NCI-H510A treated with DMSO at 0.1 percent for 48 hours (cell line): ENCODE results near the gene FZD1.

ENCODE experiments used
- DNase-seq: peaks from one replicate; lab custom pipeline; 2025; lab: John Stamatoyannopoulos, UW

FZD1 gene

DNA sequence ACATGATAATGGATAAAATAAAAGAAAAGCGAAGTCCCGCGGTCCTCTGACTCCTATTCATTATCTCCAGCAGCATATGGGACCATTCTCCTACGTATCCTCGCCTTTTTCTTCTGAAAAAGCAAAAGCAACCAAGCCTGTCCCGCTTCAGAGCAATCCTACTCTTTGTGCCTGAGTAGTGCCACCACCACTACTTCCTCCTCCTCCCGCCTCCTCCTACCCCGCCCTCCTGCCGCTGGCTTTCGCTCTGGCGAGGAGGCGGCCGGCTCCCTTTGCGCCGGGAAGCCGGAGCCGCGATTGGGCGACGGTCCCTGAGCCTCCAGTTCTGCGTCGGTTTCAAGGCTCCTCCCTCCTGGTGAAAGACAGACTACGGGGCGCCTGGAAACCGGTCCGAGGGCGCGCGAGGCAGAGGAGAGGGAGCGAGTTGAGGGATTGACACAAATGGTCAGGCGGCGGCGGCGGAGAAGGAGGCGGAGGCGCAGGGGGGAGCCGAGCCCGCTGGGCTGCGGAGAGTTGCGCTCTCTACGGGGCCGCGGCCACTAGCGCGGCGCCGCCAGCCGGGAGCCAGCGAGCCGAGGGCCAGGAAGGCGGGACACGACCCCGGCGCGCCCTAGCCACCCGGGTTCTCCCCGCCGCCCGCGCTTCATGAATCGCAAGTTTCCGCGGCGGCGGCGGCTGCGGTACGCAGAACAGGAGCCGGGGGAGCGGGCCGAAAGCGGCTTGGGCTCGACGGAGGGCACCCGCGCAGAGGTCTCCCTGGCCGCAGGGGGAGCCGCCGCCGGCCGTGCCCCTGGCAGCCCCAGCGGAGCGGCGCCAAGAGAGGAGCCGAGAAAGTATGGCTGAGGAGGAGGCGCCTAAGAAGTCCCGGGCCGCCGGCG lies at the start of gene FZD1:
Gene FZD1 (plus strand): TSS at position 388 of the 878 bp plus-strand sequence. CDS start 448 bp downstream, at position 836.
- DNase-seq, result peak; percentile 85

DNA sequence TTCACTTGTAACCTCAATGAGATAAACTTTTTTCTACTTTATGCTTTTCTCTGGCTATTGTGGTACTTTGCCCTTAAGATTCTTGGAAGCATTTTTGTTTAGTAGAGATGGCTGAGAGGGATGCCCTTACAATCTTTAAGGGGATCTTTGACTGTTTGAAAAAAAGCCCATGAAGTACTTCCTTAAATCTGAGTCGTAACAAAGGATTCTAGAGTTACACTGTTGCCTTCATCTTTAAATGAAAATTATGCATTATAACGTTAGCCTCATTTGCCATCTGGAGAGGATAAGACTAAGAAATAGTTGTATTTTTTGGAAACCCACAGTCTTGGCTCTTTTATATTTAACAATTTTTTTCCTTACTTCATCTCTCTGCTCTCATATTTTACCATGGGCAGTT lies 37.8 kb upstream of the FZD1 start:
- DNase-seq, result no peak

DNA sequence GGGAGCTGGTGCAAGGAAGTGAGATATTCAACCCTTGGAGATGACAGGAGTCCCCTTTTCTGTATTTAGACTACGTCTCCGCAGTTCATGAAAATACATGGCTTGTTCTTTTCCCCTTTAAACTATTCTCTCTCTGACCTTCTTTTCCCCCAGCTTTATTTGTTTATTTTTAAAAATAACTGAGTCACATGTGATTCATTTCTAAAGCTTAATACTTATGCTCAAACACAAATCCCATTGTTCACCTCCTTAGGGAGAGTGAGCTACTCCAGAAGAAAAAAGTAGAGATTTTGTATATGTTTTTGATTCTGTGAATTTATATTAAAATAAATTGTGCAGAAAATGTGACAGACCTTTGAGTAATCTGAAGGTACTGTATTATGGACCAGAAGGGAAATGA lies 35.9 kb upstream of the FZD1 start:
- DNase-seq, result no peak

DNA sequence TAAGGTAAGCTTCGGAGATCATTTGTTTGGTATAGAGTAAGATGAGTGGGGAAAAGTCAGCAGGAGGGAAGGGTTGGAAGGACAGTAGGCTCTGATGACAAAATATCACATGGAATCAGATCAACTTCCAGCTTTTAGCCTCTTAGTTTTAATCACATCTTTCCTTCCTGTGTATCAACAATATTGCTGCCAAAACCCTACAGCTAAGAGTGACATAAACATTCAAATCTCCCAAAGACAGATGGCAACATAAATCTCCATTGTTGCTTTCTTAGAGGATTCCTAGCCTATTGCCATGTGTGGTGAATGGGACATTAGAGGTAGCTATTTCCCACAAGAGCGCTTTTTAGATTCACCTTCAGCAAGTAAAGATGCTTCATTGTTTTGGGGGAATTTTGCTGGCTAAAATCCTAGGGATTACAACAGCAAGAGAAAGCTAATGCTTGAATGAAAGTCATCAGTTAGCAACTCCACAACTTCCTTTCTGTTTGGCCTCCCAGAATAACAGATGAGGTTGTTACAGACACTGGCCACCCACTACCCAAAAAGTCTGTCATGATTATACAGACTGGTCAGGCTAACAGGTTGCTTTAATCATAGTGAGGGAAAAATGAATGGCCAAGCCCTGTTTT lies 35.2 kb upstream of the FZD1 start:
- DNase-seq, result no peak

DNA sequence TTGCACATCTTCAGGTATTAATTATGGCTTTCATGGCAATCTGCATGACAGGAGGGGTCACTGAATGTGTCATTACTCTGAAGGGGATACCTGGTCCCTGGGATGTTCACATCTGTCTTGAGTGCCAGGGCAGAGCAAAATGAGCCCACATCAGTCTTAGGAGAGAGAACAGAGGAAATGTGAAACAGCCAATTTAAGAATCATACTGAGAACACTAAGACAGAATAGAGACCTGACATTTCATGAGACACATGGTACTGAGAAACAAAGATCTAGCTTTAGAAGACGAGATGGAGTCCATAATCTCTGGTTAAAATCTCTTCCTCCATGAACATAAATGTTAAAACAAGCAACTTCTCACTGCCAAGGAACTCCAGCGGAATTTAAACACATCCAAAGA lies 34.1 kb upstream of the FZD1 start:
- no peak for DNase-seq

DNA sequence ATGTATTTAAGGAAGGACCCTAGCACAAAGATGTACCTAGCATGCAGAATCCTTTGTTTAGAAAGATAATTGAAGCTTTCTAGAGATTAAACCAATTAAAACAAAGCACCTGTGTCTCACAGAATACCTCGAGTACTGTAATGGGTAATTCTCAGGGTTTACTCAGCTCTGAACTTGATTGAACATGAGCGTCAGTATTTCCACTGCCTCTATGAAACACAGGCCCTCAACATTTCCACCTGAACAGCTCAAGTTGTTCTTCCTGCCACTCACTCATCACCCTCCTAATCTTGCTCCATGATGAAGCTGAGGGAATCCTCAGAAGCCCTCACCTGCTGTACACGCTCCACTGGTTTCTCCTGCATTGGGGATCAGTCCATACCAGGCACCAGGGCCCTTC lies 33.7 kb upstream of the FZD1 start:
- DNase-seq, result no peak

DNA sequence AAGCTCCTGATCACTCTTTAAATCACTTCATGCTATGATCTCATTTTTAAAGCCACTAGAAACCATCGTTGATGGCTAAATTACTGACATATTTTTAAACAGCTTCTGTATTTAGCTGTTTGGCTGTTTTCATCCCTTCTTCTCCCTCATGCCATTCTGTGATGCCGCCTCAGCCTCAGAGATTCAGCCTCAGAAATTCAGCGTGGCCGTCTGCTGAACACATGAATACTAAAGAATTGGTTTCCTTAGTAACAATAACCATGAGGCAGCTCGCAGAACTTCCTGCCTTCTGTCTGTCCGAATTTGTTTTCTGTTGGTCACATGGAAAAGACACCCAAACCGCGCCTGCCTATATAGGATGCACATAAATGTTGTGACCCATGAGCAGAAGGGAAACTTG lies 31.0 kb upstream of the FZD1 start:
- DNase-seq, result no peak

DNA sequence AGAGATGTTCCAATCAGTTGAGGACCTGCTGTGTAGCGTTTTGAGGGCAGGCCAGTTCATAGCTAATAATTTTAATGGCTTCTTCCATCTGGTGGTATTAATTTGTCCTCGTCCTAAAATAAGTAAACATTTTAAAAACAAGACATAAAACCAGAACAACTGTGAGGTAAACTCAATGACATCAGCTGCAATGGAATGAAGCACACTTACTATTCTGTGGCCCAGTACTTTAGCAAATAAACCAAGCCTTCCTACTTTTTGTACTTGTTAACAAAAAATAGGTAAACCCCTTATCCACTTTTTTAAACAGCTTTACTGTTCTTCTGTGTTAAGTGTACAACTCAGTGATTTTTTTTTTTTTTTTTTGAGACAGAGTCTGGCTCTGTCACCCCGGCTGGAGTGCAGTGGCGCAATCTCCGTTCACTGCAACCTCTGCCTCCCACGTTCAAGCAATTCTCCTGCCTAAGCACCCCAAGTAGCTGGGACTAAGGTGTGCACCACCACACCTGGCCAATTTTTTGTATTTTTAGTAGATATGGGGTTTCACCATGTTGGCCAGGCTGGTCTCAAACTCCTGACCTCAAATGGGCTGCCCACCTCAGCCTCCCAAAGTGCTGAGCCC lies 28.9 kb upstream of the FZD1 start:
- no peak for DNase-seq

DNA sequence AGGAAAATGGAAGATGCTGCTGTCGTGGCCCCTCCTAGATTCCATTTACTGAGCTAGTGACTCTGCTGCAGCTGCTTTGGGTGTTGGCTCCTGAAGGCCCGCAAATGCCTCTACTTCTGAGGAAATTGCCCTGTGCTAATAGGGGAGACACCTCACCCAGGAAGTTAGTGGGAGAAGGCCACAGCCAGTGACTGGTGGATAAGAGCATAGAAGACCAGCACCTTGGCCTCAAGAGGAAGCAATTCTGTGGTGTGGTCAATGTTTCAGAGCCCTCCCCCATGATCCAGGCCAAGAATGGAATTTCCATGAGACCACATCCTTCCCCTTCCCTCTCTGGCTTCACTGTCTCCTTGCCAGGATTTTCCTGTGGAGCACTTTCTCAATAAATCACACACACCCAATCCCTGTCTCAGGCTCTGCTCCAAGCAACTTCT lies 25.0 kb upstream of the FZD1 start:
- DNase-seq, result no peak

DNA sequence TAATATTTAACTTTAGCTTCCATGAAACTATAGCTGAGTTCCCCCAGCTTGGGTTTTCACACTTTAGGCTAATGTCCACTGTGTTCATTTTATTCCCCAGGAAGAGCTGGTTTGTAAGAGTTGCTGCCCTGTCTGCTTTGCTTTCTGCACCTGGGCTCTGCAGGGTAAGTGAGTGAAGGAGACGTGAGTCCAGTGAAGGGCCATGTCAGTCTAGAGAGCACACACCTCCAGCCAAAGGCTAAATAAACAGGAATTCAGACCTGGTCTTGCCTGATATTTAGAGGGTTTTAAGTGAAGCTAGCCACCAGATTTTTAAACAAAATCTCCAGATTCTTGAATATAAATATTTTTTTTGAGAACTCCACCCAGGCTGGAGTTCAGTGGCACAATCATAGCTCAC lies 24.5 kb upstream of the FZD1 start:
- no peak for DNase-seq

DNA sequence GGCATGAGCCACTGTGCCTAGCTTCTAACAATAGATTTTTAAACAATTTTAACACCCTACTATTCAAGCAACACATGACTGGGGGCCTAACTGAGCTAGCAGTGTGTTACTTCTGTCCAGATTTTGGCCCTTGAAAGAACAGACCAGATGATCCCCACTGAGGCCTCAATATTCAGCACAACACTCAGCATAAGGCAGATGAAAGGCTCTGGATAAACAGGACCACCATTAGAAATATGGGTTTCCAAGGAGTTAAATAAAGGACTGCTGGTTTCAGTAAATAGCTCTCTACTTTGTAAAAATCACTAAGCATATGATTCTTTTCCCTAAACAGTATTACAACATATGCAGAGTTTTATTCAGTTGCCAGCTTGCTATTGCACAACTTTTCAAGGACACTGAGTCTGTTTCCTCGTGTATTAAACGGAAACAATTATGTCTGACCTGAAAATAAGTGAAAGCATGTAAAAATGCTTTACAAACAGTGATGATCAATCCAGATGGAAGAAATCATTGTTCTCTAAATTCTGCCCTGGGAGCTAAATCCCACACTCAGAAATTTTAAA lies 23.8 kb upstream of the FZD1 start:
- no peak for DNase-seq

DNA sequence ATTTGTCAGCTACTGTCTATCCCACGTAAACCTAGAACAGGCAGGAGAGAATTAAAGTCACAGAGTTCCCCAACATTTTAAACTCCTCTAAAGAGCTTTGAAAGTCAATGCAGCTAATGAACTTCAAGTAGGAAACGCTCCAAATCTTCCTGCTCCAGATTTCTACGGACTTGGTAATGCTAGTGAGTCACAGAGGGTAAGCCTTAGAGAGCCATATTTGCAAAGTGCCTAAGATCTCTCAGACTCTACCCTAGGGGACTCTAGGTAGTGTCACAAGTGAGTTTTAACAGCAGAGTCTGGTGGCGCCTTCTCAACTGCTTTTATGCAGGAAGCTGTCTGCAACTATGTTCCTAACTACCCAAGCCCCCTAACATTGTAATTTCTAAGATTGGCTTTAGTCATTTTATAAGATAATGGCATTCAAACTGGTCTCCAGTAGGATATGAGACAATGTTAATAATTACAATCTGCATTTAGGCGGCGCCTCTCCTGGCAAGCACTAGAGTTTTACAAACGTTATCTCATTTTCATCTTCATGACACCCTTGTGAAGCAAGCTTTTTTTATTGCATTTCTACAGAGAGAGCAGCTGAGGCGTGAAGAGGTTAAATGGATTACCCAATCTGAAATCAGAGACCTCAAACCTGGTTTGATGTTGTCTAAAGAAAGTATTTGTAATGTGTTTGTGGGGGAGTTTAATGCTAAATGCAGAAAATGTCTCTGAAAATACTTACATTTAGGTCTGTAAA lies 22.0 kb upstream of the FZD1 start:
- peak; percentile 20 for DNase-seq

DNA sequence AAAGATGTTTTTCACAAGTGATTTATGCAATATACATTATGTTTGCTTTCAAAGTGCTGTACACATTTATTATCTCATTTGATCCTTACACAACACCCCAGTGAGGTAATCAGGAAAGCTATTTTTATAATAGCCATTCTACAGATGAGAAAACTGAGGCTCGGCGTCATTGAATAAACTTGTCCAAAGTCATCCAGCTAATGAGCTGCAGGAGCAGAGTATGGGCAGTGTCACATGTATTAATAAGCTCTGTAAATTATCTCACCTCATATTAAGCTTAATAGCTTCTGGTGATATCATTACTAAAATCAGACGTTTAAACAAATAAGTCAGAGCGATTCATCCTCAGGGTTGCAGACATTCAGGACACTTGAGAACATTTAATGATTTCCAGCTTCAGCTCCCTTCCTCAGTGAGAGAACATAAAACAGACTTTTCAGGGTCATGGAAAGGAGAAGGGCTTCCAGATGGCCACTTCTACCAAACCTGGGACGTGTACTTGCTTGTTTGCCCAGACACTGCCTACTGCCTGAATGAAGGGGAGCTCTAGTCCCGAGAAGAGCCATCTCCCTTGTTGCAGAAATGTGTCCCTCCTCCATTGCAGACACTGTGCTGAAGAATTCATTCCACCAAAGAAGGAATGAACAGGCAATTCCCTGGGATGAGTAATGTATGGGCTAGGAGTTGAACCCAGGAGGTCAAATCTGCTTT lies 20.5 kb upstream of the FZD1 start:
- DNase-seq, result peak; percentile 42

DNA sequence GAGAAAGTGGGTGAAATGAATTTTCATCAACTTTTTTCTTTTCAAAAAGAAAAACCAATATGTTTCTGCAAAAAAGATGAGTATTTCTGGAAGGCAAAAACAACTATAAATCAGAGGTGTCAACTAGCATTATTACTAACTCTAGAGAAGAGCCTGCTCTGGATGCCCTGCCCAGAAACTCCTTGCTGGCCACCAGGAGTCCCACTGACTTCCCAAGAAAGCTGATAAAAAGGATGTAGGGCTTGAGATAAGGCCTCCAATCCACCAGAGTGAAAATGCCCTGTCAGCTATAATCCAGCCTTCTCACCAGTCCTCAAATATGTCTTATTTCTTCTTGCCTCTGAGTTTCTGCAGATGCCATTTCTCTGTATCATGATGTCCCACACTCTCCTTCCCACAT lies 16.7 kb upstream of the FZD1 start:
- DNase-seq, result no peak

DNA sequence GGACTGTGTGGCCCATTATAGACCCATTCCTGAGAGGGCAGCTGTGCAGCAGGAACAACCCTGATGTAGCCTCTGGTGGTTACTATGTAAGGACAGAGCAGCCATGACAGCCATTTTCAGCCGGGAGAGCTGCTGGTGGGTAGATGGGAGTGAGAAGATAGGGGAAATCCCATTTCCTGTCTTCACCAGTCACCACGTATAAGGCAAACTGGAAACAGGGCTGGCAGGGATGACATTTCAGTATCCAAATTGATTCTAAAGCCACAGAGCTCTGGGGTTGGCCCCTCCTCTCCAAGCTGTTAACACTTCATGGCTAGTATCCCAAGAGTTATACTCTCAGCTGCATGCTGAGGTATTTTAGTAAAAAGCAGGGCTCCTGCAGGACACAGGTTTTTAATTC lies 15.2 kb upstream of the FZD1 start:
- no peak for DNase-seq

DNA sequence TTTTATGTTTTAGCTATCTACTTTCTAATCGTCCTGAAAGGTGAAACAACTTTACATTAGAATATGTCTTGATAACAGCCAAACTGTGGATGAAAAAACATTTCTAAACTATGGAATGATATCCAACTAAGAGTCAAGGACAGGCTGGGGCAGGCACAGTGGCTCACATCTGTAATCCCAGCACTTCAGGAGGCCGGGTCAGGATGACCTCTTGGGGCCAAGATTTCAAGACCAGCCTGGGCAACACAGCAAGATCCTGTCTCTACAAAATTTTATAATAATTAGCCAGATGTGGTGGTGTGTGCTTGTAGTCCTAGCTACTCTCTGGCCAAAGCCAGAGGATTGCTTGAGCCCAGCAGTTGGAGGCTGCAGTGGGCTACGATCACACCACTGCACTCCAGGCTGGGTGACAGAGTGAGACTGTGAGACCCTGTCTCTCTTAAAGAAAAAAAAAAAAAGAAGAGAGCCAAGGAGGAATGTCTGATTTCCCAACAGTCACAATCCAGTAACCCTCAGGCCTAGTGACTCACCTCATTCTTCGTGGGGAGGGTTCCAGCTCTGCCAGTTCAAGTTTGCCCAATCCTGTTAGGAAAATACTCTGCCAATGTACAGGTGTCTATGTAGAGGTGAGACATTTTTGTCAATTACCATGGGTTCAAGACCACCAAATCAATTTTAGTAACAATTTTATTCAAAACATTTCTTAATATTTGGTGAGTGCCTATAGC lies 14.6 kb upstream of the FZD1 start:
- DNase-seq, result no peak

DNA sequence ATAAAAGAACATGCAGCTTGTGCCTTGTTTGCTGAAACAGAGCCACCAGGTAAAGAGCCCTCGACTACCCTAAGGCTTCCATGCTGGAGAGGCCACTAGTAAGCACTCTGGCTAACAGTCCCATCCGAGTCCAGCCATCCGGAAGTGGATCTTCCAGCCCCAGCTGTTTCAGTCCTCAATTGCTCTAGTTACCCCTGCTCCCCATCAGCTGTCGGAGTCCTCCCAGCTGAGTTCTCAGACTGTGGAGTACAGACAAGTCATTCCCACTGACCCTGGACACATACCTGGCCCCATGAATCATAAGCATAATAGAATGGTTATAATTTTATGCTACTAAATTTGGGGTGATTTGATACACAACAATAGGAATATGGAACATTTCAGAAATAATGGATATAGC lies 13.5 kb upstream of the FZD1 start:
- DNase-seq, result no peak

DNA sequence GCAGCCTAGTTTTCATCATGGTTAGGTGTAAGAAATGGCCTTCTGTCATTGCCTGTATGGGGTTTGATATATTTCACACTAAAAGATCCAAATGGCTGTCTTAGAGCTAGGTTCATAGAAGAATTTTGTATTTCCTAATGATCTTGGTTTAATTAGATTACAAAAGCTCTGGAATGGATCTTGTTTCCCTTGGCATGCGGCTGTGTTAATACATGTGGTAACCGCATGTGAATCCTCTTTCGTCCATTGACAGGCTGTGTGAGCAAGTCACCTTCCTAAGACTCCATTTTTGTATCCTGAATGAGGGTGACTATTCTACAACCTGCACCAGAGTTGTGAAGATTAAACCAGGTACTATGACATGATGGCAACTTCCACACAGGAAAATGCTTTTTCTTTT lies 12.4 kb upstream of the FZD1 start:
- DNase-seq, result no peak

DNA sequence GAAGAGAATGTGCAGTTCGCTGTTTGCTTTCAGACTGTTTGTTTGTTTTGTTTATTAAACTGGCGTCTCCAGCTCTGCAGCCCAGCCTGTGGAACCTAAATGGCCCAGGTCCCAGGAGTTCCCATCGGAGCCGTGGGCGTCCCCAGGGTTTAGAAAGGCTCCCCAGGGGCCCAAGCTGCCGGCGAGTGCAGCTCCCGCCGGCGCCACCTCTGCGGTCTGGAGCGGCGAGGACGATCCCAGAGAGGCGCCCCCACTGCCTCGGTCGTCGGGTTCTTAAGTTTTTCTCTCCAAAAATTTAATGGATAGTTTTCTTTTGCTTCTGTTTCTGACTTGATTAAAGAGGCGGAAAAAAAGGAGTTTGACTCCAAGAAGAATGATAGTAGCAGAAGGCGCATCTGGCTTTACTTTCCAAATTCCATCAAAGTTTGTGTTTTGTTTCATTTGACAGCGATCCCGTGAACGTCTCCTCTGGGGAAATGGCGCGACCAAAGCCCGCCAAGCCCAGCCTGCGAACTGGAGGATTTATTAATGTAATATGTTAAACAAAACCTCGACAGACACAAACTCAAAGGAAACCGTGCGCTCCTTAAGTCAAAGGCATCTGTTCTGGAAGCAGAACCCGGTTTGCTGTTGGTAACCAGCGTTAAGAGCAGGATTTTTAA lies 718 bp upstream of the FZD1 start:
- DNase-seq, result peak; percentile 10
